SK-N-SH (cell line): ENCODE measurements around the gene DHDDS. TPM values are rescaled to one million over a fixed set of nuclear protein-coding genes. Genes with fewer than 3 reads are reported as not detected.

ENCODE experiments used
- CTCF ChIA-PET: fragments of 300-600, 350-600 bp; formaldehyde crosslinking; extraction: SDS; loops from one replicate; lab custom pipeline; 2021; lab: Yijun Ruan, JAX
- POLR2A ChIA-PET: fragments of 350-600 bp; sonication (Branson Sonifier 250); formaldehyde crosslinking; extraction: SDS; loops from one replicate; lab custom pipeline; 2020; ENCODE audit warnings: antibody characterized with exemption, inconsistent platforms; lab: Yijun Ruan, JAX
- DNase-seq: peaks from one replicate; pipeline ENCODE4 v3.0.0; 2012
- H2AFZ ChIP-seq: fragments of 200-600 bp; sonication (generic); 2 replicates; pipeline ENCODE4 v1.8.1; 2016; ENCODE audit warnings: antibody characterized with exemption, mild to moderate bottlenecking, low read depth
- H3F3A ChIP-seq: fragments of 200-600 bp; sonication (generic); replicated peaks from 2 replicates; pipeline ENCODE3; 2016; ENCODE audit warnings: antibody characterized with exemption, mild to moderate bottlenecking; ENCODE audit not compliant: insufficient read depth
- H3K27ac ChIP-seq, 2 experiments: fragments of 200-500 bp in 1 of 2; fragments of 200-600 bp in 1 of 2; sonication (Bioruptor generic) in 1 of 2; sonication (generic), shearing (Covaris generic) in 1 of 2; 2 replicates each; pipeline versions ENCODE4 v1.5.1 to v1.6.1; 2014 to 2016; ENCODE audit warnings: low read depth in 2 of 2, inconsistent platforms in 1 of 2, low read length in 1 of 2, mild to moderate bottlenecking in 1 of 2, mixed read lengths in 1 of 2
- H3K27me3 ChIP-seq: fragments of 200-600 bp; sonication (generic), shearing (Covaris generic); 2 replicates; pipeline ENCODE4 v1.6.1; 2016; ENCODE audit warnings: mixed run types; ENCODE audit not compliant: insufficient read depth
- H3K36me3 ChIP-seq, 2 experiments: fragments of 200-500 bp in 1 of 2; fragments of 200-600 bp in 1 of 2; sonication (Bioruptor generic) in 1 of 2; sonication (generic) in 1 of 2; replicated peaks in 1 of 2; 2 replicates each; pipeline versions ENCODE3 to v1.5.1; 2014 to 2016; ENCODE audit warnings: low read length in 1 of 2, mild to moderate bottlenecking in 1 of 2; ENCODE audit not compliant: insufficient read depth in 2 of 2, control insufficient read depth in 1 of 2
- H3K4me1 ChIP-seq, 2 experiments: fragments of 200-500 bp in 1 of 2; fragments of 200-600 bp in 1 of 2; sonication (Bioruptor generic) in 1 of 2; sonication (generic), shearing (Covaris generic) in 1 of 2; 2 replicates each; pipeline versions ENCODE4 v1.5.1 to v1.6.1; 2014 to 2016; ENCODE audit warnings: low read depth in 1 of 2, low read length in 1 of 2, mixed run types in 1 of 2; ENCODE audit not compliant: insufficient read depth in 2 of 2, control insufficient read depth in 1 of 2
- H3K4me2 ChIP-seq: fragments of 200-600 bp; sonication (generic), shearing (Covaris generic); 2 replicates; pipeline ENCODE4 v1.6.1; 2017; ENCODE audit warnings: mixed run types
- H3K4me3 ChIP-seq, 2 experiments: fragments of 200-500 bp in 1 of 2; fragments of 200-600 bp in 1 of 2; sonication (Bioruptor generic) in 1 of 2; sonication (generic), shearing (Covaris generic) in 1 of 2; 2 replicates each; pipeline versions ENCODE4 v1.5.1 to v1.8.1; 2014 to 2016; ENCODE audit warnings: low read depth in 2 of 2, inconsistent platforms in 1 of 2, low read length in 1 of 2, mild to moderate bottlenecking in 1 of 2, mixed read lengths in 1 of 2, moderate library complexity in 1 of 2
- H3K79me2 ChIP-seq: fragments of 200-600 bp; sonication (generic); 2 replicates; pipeline ENCODE4 v1.8.1; 2017; ENCODE audit warnings: mild to moderate bottlenecking; ENCODE audit not compliant: insufficient read depth
- H3K9ac ChIP-seq: fragments of 200-600 bp; sonication (generic); 2 replicates; pipeline ENCODE4 v1.6.1; 2017; ENCODE audit warnings: mixed run types
- H3K9me2 ChIP-seq: fragments of 200-600 bp; sonication (generic); 2 replicates; pipeline ENCODE4 v1.6.1; 2017; ENCODE audit warnings: mixed run types
- H3K9me3 ChIP-seq: fragments of 200-600 bp; sonication (generic); 2 replicates; pipeline ENCODE4 v1.6.1; 2017; ENCODE audit warnings: mixed run types, mild to moderate bottlenecking, moderate library complexity
- H4K20me1 ChIP-seq: fragments of 200-600 bp; sonication (generic); 2 replicates; pipeline ENCODE4 v1.6.1; 2017; ENCODE audit warnings: mild to moderate bottlenecking, mixed run types; ENCODE audit not compliant: insufficient read depth
- CTCF ChIP-seq: fragments of 200-600 bp; sonication (generic); IDR thresholded peaks from 2 replicates; pipeline ENCODE4 v1.6.1; 2017; ENCODE audit warnings: antibody characterized with exemption, mild to moderate bottlenecking, moderate library complexity
- GABPA ChIP-seq: IDR thresholded peaks from 2 replicates; pipeline ENCODE4 v1.4.0; 2012; ENCODE audit warnings: low read depth, mild to moderate bottlenecking
- IRF3 ChIP-seq: fragments of 150-350 bp; IDR thresholded peaks from 2 replicates; pipeline ENCODE4 v1.6.1; 2016; ENCODE audit warnings: mild to moderate bottlenecking, low read depth, low read length
- JUND ChIP-seq: IDR thresholded peaks from 2 replicates; pipeline ENCODE4 v1.4.0; 2012
- MAX ChIP-seq: IDR thresholded peaks from 2 replicates; pipeline ENCODE4 v1.4.0; 2012; ENCODE audit warnings: low read depth
- NRF1 ChIP-seq: IDR thresholded peaks from 2 replicates; pipeline ENCODE4 v1.6.1; 2012; ENCODE audit warnings: low read depth, mild to moderate bottlenecking, low read length
- RAD21 ChIP-seq: IDR thresholded peaks from 2 replicates; pipeline ENCODE4 v1.6.1; 2012; ENCODE audit warnings: mild to moderate bottlenecking, low read length
- RFX5 ChIP-seq: IDR thresholded peaks from 2 replicates; pipeline ENCODE4 v1.6.1; 2012; ENCODE audit warnings: mild to moderate bottlenecking, improper control_type of control experiment, low read length
- RXRA ChIP-seq: IDR thresholded peaks from 2 replicates; pipeline ENCODE4 v1.4.0; 2012; ENCODE audit warnings: low read depth, mild to moderate bottlenecking, borderline replicate concordance
- TCF12 ChIP-seq: IDR thresholded peaks from 2 replicates; pipeline ENCODE4 v1.4.0; 2012
- USF2 ChIP-seq: fragments of 150-350 bp; IDR thresholded peaks from 2 replicates; pipeline ENCODE4 v1.6.1; 2017; ENCODE audit warnings: antibody characterized with exemption, low read length, low read depth, borderline replicate concordance
- ZBTB33 ChIP-seq: IDR thresholded peaks from 2 replicates; pipeline ENCODE4 v1.4.0; 2012; ENCODE audit warnings: low read depth, borderline replicate concordance
- WGBS: methylation state at CpG from one replicate; pipeline ENCODE4 v1.1.6; 2017; ENCODE audit warnings: low lambda C conversion rate; 5-methylcytosine and 5-hydroxymethylcytosine counted together
- polyA plus RNA-seq, 3 experiments: library from polyadenylated mRNA; depleted of rRNA; stranded (reverse); fragments of >200 nt; gene quantifications; 2 replicates each; pipeline ENCODE4 v1.2.3, GENCODE V29; 2012

DHDDS gene
- polyA plus RNA-seq, 1 of the 3 experiments (the other 2 are of a cell fraction) = 25.0 TPM

GRCh38 chr1:26438041-26438440 is 5.9 kb downstream of the DHDDS start:
- ChIA-PET CTCF (interaction anchor here (1.4 to 2.3 kb wide), 3 partner anchors 63 to 204 kb away, joined by 3 to 9 read pairs (median 3); partner anchors contain the start of gene CEP85), POLR2A (no interaction called here)
- peaks cover 30 to 63% of the 10 kb centered on the region in 2 experiments for H3K36me3 ChIP-seq
- no peak overlapping the region for H3K4me2 ChIP-seq
- H3K9ac ChIP-seq = no peak overlapping the region
- WGBS = 93% methylated on average over 6 of the region's 6 CpGs
- H2AFZ ChIP-seq = no peak overlapping the region
- TF ChIP-seq RXRA (no peak), TCF12 (no peak), MAX (no peak)
- H3K27me3 ChIP-seq = no peaks in the 10 kb centered on the region
- H3F3A ChIP-seq = no peaks in the 10 kb centered on the region
- H4K20me1 ChIP-seq = no peaks in the 10 kb centered on the region
- H3K4me3 ChIP-seq = no peak overlapping the region
- DNase-seq = no peak
- peaks cover 19% of the 10 kb centered on the region for H3K79me2 ChIP-seq
- no peaks in the 10 kb centered on the region for H3K9me3 ChIP-seq
- peaks cover 0 to 4% of the 10 kb centered on the region in 2 experiments; a peak in 2 of 4 replicates for H3K4me1 ChIP-seq
- H3K9me2 ChIP-seq = no peaks in the 10 kb centered on the region
- no peak overlapping the region for H3K27ac ChIP-seq

GRCh38 chr1:26440259-26440658 is 8.1 kb downstream of the DHDDS start:
- DNase-seq = no peak
- WGBS = 97% methylated on average over 2 of the region's 2 CpGs
- Histone ChIP-seq H2AFZ (no peak overlapping the region), H3K9me2 (no peaks in the 10 kb centered on the region), H3K27ac (no peak overlapping the region), H3K4me2 (no peak overlapping the region), H4K20me1 (no peaks in the 10 kb centered on the region), H3K9me3 (no peaks in the 10 kb centered on the region), H3K79me2 (peaks cover 4% of the 10 kb centered on the region), H3F3A (no peaks in the 10 kb centered on the region), H3K9ac (no peak overlapping the region), H3K36me3 (peaks cover 49 to 72% of the 10 kb centered on the region in 2 experiments), H3K4me1 (no peaks in the 10 kb centered on the region), H3K27me3 (no peaks in the 10 kb centered on the region), H3K4me3 (no peak overlapping the region)
- ChIA-PET CTCF (interaction anchor here (1.6 kb wide), 1 partner anchor 23 kb away, joined by 4 read pairs; no protein-coding TSS in a partner anchor), POLR2A (no interaction called here)
- TF ChIP-seq RFX5 (no peak), RAD21 (no peak), GABPA (no peak), ZBTB33 (no peak), JUND (no peak), NRF1 (no peak), USF2 (no peak), IRF3 (no peak), CTCF (no peak)
